OCI-LY1 (cell line): ENCODE data around the gene ZNF536.

Source experiments
- EZH2 ChIP-seq: fragments of 200-600 bp; sonication (generic), shearing (Covaris generic); IDR thresholded peaks from 2 replicates; pipeline ENCODE4 v1.8.0; 2017; ENCODE audit warnings: borderline replicate concordance, mixed run types, mild to moderate bottlenecking, antibody characterized with exemption, low read length, moderate library complexity, mixed read lengths
- TF ChIP-seq, protein P1 (sequence below): fragments of 200-600 bp; sonication (generic), shearing (Covaris generic); IDR thresholded peaks from 2 replicates; pipeline ENCODE4 v1.5.1; 2017; ENCODE audit warnings: mild to moderate bottlenecking, antibody characterized with exemption, low read length, moderate library complexity, mixed read lengths

DNA sequence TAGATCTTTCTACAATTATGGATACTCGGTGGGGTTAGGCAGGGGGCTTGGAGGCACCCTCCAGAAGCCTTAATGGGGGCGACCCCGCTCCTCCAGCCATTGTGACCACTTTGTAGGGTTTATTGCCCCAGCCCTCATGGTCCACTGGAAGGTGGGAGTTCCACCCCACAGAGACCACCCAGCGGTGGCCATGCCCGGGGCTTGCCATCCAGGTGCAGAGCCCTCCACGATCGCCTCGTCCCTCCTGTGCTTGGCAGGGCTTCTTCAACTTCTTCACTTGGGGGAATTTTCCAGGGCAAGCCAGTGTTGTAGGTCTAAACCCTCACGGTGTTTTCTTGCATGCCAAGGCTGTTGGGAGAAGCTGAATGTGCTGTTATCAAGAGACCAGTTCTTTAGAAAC lies 16.1 kb downstream of the ZNF536 start:
- TF ChIP-seq, protein P1, sequence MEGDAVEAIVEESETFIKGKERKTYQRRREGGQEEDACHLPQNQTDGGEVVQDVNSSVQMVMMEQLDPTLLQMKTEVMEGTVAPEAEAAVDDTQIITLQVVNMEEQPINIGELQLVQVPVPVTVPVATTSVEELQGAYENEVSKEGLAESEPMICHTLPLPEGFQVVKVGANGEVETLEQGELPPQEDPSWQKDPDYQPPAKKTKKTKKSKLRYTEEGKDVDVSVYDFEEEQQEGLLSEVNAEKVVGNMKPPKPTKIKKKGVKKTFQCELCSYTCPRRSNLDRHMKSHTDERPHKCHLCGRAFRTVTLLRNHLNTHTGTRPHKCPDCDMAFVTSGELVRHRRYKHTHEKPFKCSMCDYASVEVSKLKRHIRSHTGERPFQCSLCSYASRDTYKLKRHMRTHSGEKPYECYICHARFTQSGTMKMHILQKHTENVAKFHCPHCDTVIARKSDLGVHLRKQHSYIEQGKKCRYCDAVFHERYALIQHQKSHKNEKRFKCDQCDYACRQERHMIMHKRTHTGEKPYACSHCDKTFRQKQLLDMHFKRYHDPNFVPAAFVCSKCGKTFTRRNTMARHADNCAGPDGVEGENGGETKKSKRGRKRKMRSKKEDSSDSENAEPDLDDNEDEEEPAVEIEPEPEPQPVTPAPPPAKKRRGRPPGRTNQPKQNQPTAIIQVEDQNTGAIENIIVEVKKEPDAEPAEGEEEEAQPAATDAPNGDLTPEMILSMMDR = no peak
- TF ChIP-seq EZH2 = no peak
